ENCODE data around the gene SLCO3A1. TPM values are rescaled to one million over a fixed set of nuclear protein-coding genes. Genes with fewer than 3 reads are reported as not detected.

SLCO3A1 gene
- total and polyA plus RNA-seq, 5 donors, result 37.4 to 52.0 (median 45.0) TPM

DNA sequence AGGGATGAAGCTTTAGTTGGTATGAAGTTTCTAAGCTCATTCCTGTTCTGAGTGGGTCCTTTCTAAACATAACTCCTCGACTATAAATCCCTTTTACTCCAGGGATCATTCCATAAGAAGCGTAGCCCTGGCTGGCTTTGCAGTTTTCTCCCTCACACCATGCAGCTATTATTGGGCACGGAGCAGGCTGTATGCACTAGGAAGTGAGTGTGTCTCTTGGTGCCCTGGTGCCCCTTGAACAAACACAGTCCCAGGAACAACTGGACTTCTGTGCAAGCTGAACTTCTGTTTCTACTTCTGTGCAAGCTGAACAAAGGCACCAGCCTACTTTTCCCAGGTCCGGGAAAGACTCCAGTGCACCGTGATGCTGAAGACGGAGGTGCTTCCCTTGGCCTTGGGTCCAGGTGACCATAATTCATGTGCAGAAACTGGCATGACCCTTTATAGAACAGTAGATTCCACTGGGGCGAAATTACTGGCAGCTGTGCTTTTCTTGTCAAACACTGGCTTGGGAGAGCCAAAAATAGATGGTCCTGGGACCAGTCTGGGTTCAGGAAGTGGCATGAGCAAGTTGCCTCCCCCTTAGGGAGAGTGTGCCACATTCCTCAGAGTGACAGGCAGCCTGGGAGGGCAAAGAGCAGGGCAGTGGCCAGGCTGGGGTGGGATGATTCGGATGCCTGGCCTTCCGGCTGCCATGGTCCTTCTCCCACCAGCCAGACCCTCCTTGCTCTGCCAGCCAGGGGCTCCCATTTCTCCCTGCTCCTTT lies 127.2 kb downstream of the SLCO3A1 start:
- Histone ChIP-seq H3K27ac (ENCODE audit: low read length) (peak overlapping the region; percentile 84), H3K4me3 (ENCODE audit: low read length) (no peak overlapping the region), H3K9me3 (ENCODE audit: control insufficient read depth, low read length) (no peaks in the 10 kb centered on the region), H3K27me3 (ENCODE audit: control insufficient read depth, insufficient read depth) (no peaks in the 10 kb centered on the region), H3K4me1 (ENCODE audit: control insufficient read depth, insufficient read depth, low read length) (peaks cover 19% of the 10 kb centered on the region)
- 67% methylated on average over 9 of the region's 9 CpGs for WGBS
- ATAC-seq (peak; percentile 75), DNase-seq (peak in 1 of 3 donors; percentile 64)
- intact Hi-C loops (cut with DNase I), result no loop called here

DNA sequence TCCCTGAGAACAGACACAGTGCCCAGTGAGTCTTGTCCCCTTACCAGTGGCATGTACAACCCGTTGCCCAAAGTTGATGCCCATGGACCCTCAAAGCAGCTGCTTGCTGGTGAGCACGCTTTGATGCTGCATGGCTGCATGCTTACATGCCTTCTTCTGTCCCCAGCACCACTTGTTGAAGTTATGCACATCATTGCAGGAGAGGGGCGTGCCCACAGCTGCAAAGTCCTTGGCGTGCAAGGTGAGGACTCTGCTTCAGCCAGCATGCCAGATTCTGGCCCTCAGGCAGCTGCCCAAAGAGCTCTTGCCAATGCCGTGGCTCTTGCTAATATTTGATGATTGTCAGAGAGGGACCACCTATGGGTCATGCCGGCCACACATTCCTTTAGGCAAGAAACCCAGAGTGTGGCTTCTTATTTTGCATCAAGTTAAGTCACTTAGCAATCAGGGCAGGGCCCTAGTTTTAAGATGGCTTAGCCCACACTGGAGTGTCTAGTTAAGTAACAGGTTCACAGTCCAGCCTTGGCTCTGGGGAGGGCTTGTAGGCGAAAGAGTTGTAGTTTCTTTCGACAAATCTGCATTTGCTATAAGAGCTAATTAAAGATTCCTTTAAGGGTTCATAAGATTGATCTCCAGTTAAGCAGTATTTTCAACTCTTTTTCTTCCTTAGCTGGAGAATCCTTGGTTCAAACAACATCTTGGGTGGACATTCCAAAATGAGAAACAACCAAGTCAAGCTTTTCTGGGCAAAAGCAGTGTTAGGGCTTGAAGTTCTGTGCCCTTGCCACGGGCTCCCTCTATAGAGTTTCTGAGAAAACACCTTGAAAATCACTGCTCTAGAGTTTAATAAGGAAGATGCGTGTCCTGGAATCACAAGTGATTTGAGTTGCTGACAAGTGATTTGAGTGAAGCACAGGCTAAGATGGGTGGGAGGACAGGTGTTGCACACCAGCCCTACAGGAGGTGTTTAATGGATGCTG lies 128.6 kb downstream of the SLCO3A1 start:
- H3K27ac ChIP-seq (ENCODE audit: low read length), result peak overlapping the region; percentile 50
- 91% methylated on average over 10 of the region's 10 CpGs for WGBS
- no peaks in the 10 kb centered on the region for H3K27me3 ChIP-seq (ENCODE audit: control insufficient read depth, insufficient read depth)
- no peaks in the 10 kb centered on the region for H3K9me3 ChIP-seq (ENCODE audit: control insufficient read depth, low read length)
- intact Hi-C loops (cut with DNase I), result no loop called here
- peaks cover 19% of the 10 kb centered on the region for H3K4me1 ChIP-seq (ENCODE audit: control insufficient read depth, insufficient read depth, low read length)
- no peak overlapping the region for H3K4me3 ChIP-seq (ENCODE audit: low read length)
- no peak for ATAC-seq
- no peak for DNase-seq

DNA sequence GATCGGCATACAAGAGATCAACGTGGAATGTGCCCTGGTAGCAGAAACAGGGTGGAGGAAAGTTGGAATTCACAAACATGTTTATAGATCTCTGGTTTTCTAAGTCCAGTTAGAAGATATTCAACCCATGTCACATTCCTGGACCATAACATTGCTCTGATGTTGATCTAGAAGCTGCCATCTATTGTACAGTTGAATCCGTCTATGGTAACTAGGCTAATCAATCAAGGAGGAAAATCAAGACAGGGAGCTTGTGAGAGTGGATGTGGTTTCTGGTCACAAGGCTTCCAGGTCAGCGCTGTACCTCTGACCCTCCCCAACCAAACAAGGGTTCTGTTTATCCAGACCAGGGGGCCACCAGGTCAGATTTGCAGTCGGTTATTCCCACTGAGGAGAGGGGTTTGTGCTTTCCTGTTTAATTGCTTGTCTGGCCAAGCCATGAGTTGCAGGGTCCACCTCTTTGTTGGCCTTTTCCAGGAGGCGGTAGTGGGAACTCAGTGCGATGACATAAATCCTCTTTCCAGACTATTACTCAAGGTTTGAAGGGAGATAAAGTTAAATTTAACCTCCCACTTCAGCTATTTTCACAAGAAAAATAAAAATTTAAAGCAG lies 130.3 kb downstream of the SLCO3A1 start:
- Histone ChIP-seq H3K27me3 (ENCODE audit: control insufficient read depth, insufficient read depth) (no peaks in the 10 kb centered on the region), H3K9me3 (ENCODE audit: control insufficient read depth, low read length) (no peaks in the 10 kb centered on the region), H3K4me1 (ENCODE audit: control insufficient read depth, insufficient read depth, low read length) (peaks cover 19% of the 10 kb centered on the region), H3K4me3 (ENCODE audit: low read length) (no peak overlapping the region), H3K27ac (ENCODE audit: low read length) (peak overlapping the region; percentile 56)
- WGBS, result 62% methylated on average over 7 of the region's 7 CpGs
- ATAC-seq, result peak; percentile 53 to 77
- DNase-seq, result no peak
- intact Hi-C loops (cut with DNase I), result no loop called here

DNA sequence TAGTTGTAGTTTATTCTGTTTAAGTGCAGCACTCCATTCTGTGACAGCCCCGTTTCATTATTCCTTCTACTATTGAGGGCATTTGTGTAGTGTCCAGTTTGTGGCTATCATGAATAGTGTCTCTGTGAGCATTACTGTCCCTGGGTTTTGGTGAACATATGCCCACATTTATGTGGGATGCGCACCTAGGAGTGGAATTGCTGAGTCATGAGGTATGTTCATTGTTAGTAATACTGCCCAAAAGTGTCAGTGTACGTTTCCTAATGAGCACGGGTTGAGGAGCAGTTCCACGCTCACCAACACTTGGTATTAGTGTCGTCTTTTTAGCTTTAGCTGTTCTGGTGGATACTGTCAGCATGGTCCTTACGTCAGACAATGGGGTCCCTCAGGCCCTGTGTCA lies 131.8 kb downstream of the SLCO3A1 start:
- WGBS, result 90% methylated on average over 7 of the region's 7 CpGs
- H3K4me1 ChIP-seq (ENCODE audit: control insufficient read depth, insufficient read depth, low read length), result peaks cover 23% of the 10 kb centered on the region
- ATAC-seq, result no peak

DNA sequence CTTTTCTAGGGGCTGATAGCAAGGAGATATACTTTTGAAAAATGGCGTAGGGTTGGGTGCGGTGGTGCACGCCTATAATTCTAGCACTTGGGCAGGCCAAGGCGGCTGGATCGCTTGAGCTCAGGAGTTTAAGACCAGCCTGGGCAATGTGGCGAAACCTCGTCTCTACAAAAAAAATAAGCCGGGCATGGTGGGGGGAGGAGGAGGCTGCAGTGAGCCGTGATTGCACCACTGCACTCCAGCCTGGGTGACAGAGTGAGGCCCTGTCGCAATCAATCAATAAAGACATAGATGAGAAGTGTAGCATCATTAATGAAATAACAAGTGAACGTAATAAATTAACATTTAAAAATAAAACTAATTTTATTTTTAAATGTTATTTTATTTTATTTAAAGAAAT lies 134.6 kb downstream of the SLCO3A1 start:
- no peaks in the 10 kb centered on the region for H3K27me3 ChIP-seq (ENCODE audit: control insufficient read depth, insufficient read depth)
- H3K27ac ChIP-seq (ENCODE audit: low read length), result no peak overlapping the region
- ATAC-seq, result no peak
- H3K9me3 ChIP-seq (ENCODE audit: control insufficient read depth, low read length), result no peaks in the 10 kb centered on the region
- intact Hi-C loops (cut with DNase I), result no loop called here
- no peak for DNase-seq
- H3K4me3 ChIP-seq (ENCODE audit: low read length), result no peak overlapping the region
- H3K4me1 ChIP-seq (ENCODE audit: control insufficient read depth, insufficient read depth, low read length), result peaks cover 27% of the 10 kb centered on the region
- 92% methylated on average over 11 of the region's 11 CpGs for WGBS

More for the DNA sequence above, 131.8 kb downstream of the SLCO3A1 start:
- intact Hi-C loops (cut with DNase I), result no loop called here
- no peak for DNase-seq
- Histone ChIP-seq H3K4me3 (ENCODE audit: low read length) (no peak overlapping the region), H3K9me3 (ENCODE audit: control insufficient read depth, low read length) (no peaks in the 10 kb centered on the region), H3K27ac (ENCODE audit: low read length) (no peak overlapping the region), H3K27me3 (ENCODE audit: control insufficient read depth, insufficient read depth) (no peaks in the 10 kb centered on the region)

DNA sequence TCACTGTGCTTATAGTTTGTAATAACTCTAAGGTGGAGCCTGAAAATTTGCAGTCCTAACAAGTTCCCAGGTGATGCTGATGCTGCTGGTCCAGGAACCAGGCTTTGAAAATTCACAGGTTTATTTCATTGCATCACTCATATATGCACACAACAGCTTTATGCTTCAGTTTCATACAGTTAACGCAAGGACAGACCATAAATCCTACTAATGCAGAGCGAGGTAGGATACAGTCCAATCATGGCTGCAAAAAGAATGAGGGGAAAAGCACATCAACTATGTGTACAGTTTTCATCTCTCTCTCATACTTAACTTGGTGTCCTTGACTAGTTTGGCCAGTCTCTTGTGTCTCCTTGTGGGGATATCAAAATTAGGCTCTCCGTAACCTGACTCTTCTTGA lies 135.1 kb downstream of the SLCO3A1 start:
- Histone ChIP-seq H3K4me1 (ENCODE audit: control insufficient read depth, insufficient read depth, low read length) (peaks cover 24% of the 10 kb centered on the region), H3K27ac (ENCODE audit: low read length) (no peak overlapping the region), H3K4me3 (ENCODE audit: low read length) (no peak overlapping the region), H3K27me3 (ENCODE audit: control insufficient read depth, insufficient read depth) (no peaks in the 10 kb centered on the region), H3K9me3 (ENCODE audit: control insufficient read depth, low read length) (no peaks in the 10 kb centered on the region)
- DNase-seq, result no peak
- WGBS, result 97% methylated on average over 3 of the region's 3 CpGs
- intact Hi-C loops (cut with DNase I), result no loop called here
- ATAC-seq, result no peak

DNA sequence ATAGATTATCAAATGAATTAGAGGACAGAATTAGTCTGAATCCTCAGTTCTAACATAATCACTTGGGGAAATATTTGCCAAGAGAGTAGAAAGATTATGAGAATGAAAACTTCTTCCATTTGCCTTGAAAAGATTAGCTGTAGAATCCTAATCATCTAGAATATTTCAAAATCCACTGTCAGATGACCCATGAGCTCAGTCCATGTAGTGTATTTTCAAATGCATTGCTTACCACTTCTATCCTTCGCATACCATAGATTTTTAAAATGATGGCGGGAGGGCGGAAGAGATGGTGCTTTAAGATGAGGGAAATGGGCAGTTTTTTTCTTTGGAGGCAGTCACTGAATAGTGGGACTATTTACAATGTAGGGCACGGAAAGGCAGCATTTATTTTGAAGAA lies 136.3 kb downstream of the SLCO3A1 start:
- Histone ChIP-seq H3K27ac (ENCODE audit: low read length) (no peak overlapping the region), H3K9me3 (ENCODE audit: control insufficient read depth, low read length) (no peaks in the 10 kb centered on the region), H3K4me3 (ENCODE audit: low read length) (no peak overlapping the region), H3K4me1 (ENCODE audit: control insufficient read depth, insufficient read depth, low read length) (peaks cover 20% of the 10 kb centered on the region), H3K27me3 (ENCODE audit: control insufficient read depth, insufficient read depth) (no peaks in the 10 kb centered on the region)
- WGBS, result 84% methylated on average over 4 of the region's 4 CpGs
- ATAC-seq (no peak), DNase-seq (no peak)
- intact Hi-C loops (cut with DNase I), result no loop called here

DNA sequence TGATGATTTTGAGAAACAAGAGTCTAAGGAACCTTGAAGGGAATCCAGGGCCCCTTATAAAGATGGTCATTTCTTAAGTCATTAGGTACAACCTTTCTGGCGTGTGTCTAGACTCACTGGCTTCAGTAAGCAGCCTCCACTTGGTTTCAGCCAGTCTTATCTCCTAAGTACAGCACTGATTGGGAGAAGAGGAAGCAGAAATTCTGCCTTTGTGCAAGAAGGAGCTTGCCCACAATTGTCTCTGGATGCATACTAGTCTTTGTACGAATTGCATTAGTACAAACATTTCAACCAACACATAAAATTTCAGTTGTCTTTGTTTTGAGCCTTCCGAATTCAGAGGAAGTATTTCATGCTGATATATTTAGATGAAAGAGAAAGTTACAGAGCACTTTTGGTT lies 139.4 kb downstream of the SLCO3A1 start:
- peaks cover 17% of the 10 kb centered on the region for H3K4me1 ChIP-seq (ENCODE audit: control insufficient read depth, insufficient read depth, low read length)
- H3K9me3 ChIP-seq (ENCODE audit: control insufficient read depth, low read length), result no peaks in the 10 kb centered on the region
- H3K4me3 ChIP-seq (ENCODE audit: low read length), result no peak overlapping the region
- 48% methylated on average over 3 of the region's 3 CpGs for whole genome bisulfite sequencing
- H3K27me3 ChIP-seq (ENCODE audit: control insufficient read depth, insufficient read depth), result no peaks in the 10 kb centered on the region
- no peak overlapping the region for H3K27ac ChIP-seq (ENCODE audit: low read length)
- DNase-seq (no peak), ATAC-seq (peak; percentile 42 to 65)
- intact Hi-C loops (cut with DNase I), result no loop called here

DNA sequence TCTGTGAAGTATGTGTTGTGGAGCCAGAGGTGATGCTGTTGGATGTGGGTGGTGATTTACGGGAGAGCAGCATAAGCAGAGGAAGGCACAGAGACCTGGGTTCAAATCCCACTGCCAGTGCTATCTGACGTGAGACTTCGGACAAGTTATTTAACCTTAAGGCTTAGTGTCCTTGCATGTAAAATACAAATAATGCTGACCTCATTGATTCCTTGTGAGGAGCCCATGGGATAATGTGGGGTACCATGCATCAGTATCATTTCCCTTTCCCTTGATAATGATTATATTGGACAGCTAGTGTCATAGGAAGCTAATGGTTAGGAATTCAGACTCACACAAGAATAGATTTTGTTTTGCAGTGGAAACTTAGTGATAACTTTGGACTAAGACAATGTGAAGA lies 141.6 kb downstream of the SLCO3A1 start:
- Histone ChIP-seq H3K9me3 (ENCODE audit: control insufficient read depth, low read length) (no peaks in the 10 kb centered on the region), H3K27ac (ENCODE audit: low read length) (no peak overlapping the region), H3K4me1 (ENCODE audit: control insufficient read depth, insufficient read depth, low read length) (peaks cover 12% of the 10 kb centered on the region), H3K27me3 (ENCODE audit: control insufficient read depth, insufficient read depth) (no peaks in the 10 kb centered on the region), H3K4me3 (ENCODE audit: low read length) (no peak overlapping the region)
- no peak for DNase-seq
- ATAC-seq, result peak in 1 of 2 donors; percentile 10
- intact Hi-C loops (cut with DNase I), result no loop called here
- WGBS, result 94% methylated on average over 3 of the region's 3 CpGs

DNA sequence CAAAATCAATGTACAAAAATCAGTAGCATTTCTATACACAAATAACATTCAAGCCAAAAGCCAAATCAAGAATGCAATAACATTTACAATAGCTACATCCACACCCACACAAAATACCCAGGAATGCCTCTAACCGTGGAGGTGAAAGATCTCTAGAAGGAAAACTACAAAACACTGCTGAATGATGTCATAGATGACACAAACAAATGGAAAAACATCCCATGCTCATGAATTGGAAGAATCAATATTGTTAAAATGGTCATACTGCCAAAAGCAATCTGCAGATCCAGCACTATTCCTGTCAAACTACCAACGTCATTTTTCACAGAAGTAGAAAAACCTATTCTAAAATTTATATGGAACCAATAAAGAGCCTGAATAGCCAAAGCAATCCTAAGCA lies 143.7 kb downstream of the SLCO3A1 start:
- Histone ChIP-seq H3K9me3 (ENCODE audit: control insufficient read depth, low read length) (no peaks in the 10 kb centered on the region), H3K4me3 (ENCODE audit: low read length) (no peak overlapping the region), H3K27me3 (ENCODE audit: control insufficient read depth, insufficient read depth) (no peaks in the 10 kb centered on the region), H3K4me1 (ENCODE audit: control insufficient read depth, insufficient read depth, low read length) (peaks cover 20% of the 10 kb centered on the region), H3K27ac (ENCODE audit: low read length) (no peak overlapping the region)
- 77% methylated on average over 2 of the region's 2 CpGs for WGBS
- DNase-seq (no peak), ATAC-seq (no peak)
- intact Hi-C loops (cut with DNase I), result no loop called here

DNA sequence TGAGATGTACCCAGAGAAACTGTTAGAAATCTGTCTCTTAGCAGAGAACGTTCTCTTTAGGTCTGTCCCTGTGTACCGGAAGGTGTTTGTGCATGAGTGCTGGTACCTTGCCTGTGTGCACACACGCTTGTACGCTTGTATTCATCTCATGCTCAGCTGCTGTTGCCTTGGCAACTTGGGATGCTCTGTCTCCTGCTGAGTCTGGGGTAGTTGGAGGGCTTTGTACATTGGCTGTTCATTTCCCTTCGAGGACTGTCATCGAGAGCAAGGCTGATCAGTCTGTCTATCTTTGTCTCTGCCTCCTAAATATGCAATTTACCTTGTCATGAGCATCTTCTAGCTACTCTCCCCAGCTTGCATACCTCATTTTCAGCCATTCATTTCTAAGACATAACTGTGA lies 147.2 kb downstream of the SLCO3A1 start:
- ATAC-seq (no peak), DNase-seq (no peak)
- H3K4me3 ChIP-seq (ENCODE audit: low read length), result no peak overlapping the region
- WGBS, result 62% methylated on average over 6 of the region's 6 CpGs
- peaks cover 22% of the 10 kb centered on the region for H3K4me1 ChIP-seq (ENCODE audit: control insufficient read depth, insufficient read depth, low read length)
- no peaks in the 10 kb centered on the region for H3K9me3 ChIP-seq (ENCODE audit: control insufficient read depth, low read length)
- intact Hi-C loops (cut with DNase I), result no loop called here
- no peaks in the 10 kb centered on the region for H3K27me3 ChIP-seq (ENCODE audit: control insufficient read depth, insufficient read depth)
- no peak overlapping the region for H3K27ac ChIP-seq (ENCODE audit: low read length)

All from right cardiac atrium (tissue), 5 donors.